ENCODE data around the gene LMAN2.

The LMAN2 gene

DNA sequence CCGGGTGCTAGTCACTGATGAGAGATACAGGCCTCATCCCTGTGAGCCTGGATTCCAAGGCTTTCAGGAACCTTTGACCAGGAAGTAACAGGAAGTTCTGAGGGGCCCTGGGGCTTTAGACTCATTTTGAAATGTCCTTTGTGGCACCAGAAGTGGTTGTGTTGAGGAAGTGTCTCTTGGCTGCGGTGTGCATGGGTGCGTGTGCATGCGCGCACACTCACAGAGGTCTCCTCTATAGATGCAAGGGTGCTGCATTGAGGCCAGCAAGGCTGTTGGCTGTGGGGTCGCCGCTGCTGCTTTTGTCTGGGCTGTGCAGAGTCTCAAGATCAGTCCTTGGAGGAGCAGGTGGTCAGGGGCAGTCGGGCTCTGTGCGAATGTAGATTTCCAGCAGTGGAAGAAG lies 55.5 kb downstream of the LMAN2 start:
- POLR2A ChIA-PET: no interaction called here
- CTCF ChIA-PET: interaction anchor here (2.1 kb wide), 1 partner anchor 14 kb away, joined by 10 read pairs; no protein-coding TSS in a partner anchor
- TF ChIP-seq ZNF433 (tag by site-specific recombination; IDR thresholded peaks at IDR 0.05; ENCODE audit: low read depth) (no peak), ZNF223 (tag by site-specific recombination; IDR thresholded peaks at IDR 0.05) (no peak), ZNF138 (tag by site-specific recombination; IDR thresholded peaks at IDR 0.05; ENCODE audit: borderline replicate concordance) (no peak), ZNF48 (tag by site-specific recombination; IDR thresholded peaks at IDR 0.05) (no peak), MZF1 (tag by site-specific recombination; IDR thresholded peaks at IDR 0.05; ENCODE audit: borderline replicate concordance) (no peak), ZBTB11 (tag by site-specific recombination; conservative IDR thresholded peaks at IDR 0.05; ENCODE audit: low read depth) (no peak), ZNF664 (tag by site-specific recombination; IDR thresholded peaks at IDR 0.05) (no peak), ZNF174 (tag by site-specific recombination; IDR thresholded peaks at IDR 0.05) (no peak), ZNF501 (tag by site-specific recombination; IDR thresholded peaks at IDR 0.05) (no peak), ZNF37A (tag by site-specific recombination; IDR thresholded peaks at IDR 0.05) (no peak), ZNF670 (tag by site-specific recombination; IDR thresholded peaks at IDR 0.05; ENCODE audit: low read depth) (no peak), ZFP37 (tag by site-specific recombination; IDR thresholded peaks at IDR 0.05) (no peak), ZNF76 (tag by site-specific recombination; IDR thresholded peaks at IDR 0.05; ENCODE audit: borderline replicate concordance, low read depth) (no peak), ZBTB17 (tag by site-specific recombination; IDR thresholded peaks at IDR 0.05) (no peak), BCL6B (tag by site-specific recombination; IDR thresholded peaks at IDR 0.05) (no peak), TCF7L2 (IDR thresholded peaks at IDR 0.05; ENCODE audit: borderline replicate concordance, low read depth, low read length) (no peak)
- TF ChIP-seq, protein P1, sequence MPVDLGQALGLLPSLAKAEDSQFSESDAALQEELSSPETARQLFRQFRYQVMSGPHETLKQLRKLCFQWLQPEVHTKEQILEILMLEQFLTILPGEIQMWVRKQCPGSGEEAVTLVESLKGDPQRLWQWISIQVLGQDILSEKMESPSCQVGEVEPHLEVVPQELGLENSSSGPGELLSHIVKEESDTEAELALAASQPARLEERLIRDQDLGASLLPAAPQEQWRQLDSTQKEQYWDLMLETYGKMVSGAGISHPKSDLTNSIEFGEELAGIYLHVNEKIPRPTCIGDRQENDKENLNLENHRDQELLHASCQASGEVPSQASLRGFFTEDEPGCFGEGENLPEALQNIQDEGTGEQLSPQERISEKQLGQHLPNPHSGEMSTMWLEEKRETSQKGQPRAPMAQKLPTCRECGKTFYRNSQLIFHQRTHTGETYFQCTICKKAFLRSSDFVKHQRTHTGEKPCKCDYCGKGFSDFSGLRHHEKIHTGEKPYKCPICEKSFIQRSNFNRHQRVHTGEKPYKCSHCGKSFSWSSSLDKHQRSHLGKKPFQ (tag by site-specific recombination; IDR thresholded peaks at IDR 0.05): no peak
- TF ChIP-seq, protein P2, sequence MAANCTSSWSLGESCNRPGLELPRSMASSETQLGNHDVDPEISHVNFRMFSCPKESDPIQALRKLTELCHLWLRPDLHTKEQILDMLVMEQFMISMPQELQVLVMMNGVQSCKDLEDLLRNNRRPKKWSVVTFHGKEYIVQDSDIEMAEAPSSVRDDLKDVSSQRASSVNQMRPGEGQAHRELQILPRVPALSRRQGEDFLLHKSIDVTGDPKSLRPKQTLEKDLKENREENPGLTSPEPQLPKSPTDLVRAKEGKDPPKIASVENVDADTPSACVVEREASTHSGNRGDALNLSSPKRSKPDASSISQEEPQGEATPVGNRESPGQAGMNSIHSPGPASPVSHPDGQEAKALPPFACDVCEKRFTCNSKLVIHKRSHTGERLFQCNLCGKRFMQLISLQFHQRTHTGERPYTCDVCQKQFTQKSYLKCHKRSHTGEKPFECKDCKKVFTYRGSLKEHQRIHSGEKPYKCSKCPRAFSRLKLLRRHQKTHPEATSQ (tag by site-specific recombination; IDR thresholded peaks at IDR 0.05): no peak
- TF ChIP-seq, protein P3, sequence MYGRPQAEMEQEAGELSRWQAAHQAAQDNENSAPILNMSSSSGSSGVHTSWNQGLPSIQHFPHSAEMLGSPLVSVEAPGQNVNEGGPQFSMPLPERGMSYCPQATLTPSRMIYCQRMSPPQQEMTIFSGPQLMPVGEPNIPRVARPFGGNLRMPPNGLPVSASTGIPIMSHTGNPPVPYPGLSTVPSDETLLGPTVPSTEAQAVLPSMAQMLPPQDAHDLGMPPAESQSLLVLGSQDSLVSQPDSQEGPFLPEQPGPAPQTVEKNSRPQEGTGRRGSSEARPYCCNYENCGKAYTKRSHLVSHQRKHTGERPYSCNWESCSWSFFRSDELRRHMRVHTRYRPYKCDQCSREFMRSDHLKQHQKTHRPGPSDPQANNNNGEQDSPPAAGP (tag by site-specific recombination; IDR thresholded peaks at IDR 0.05): no peak
- Histone ChIP-seq H3K27ac (ENCODE audit: extremely low read depth, low read depth, low read length) (no peak overlapping the region), H3K36me3 (ENCODE audit: control insufficient read depth in 2 of 2, insufficient read depth in 1 of 2, low read length in 2 of 2) (peaks cover 18 to 87% of the 10 kb centered on the region in 2 experiments), H3K4me1 (ENCODE audit: control insufficient read depth, insufficient read depth, low read length) (peaks cover 6% of the 10 kb centered on the region; the same call in 1 of the 2 replicates), H3K9me3 (ENCODE audit: control insufficient read depth, insufficient read depth, low read depth, low read length) (no peaks in the 10 kb centered on the region), H3K4me3 (ENCODE audit: low read depth, low read length) (no peak overlapping the region)
